Activated CD4-positive, alpha-beta T cell treated with anti-CD3 and anti-CD28 coated beads for 24 hours (primary cell): ENCODE data around the gene SYVN1.
A peak's percentile ranks its signal among the peaks of the same experiment; 100 is the strongest.
"Not testable (repeated sequence)": the region's sequence is repeated elsewhere in the genome, so short reads cannot be mapped to it uniquely, and the experiment has no call there.

Experiments used
- DNase-seq, 2 donors: peaks; one replicate each; pipeline ENCODE4 v3.0.0-alpha.2; 2020; ENCODE audit warnings: low read depth in 2 of 2

The SYVN1 gene

DNA sequence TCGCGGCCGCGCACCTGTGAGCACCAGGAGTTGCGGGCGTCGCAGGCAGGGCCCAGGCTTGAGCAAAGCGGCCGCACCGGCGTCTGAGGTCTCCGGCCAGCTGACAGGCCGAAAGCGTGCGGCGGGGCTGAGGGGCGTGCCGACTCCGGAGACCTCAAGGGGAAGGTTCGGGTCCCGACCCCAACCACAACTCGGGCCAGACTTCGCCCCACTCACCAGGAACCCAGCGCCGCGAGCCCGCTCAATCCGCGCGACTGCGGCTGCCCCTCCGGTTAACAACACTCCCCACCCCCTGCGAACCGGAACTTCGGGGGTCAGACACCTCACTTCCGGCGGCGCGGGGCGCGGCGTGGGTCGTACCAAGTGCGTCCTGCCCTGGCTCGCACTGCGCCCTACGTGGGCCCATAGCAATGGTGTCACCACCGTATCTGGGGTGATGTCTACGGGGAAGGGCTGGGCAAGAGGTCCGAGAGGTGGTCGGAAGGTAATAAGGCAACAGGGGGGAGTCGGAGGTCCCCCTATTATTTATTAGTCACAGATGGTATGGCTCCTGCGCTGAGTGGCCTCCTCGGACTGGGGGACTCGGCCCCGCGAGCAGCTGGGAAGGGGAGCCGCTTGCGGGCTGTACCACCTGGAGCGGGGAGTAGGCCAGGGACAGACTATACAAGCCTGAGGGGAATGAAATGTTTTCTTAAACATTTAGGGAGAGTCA, at the start of gene SYVN1:
Gene SYVN1, minus strand, starts transcription at position 280 of the 712 bp plus-strand sequence. CDS start 918 bp downstream, outside the sequence.
- peak; percentile 85 to 90 for DNase-seq

DNA sequence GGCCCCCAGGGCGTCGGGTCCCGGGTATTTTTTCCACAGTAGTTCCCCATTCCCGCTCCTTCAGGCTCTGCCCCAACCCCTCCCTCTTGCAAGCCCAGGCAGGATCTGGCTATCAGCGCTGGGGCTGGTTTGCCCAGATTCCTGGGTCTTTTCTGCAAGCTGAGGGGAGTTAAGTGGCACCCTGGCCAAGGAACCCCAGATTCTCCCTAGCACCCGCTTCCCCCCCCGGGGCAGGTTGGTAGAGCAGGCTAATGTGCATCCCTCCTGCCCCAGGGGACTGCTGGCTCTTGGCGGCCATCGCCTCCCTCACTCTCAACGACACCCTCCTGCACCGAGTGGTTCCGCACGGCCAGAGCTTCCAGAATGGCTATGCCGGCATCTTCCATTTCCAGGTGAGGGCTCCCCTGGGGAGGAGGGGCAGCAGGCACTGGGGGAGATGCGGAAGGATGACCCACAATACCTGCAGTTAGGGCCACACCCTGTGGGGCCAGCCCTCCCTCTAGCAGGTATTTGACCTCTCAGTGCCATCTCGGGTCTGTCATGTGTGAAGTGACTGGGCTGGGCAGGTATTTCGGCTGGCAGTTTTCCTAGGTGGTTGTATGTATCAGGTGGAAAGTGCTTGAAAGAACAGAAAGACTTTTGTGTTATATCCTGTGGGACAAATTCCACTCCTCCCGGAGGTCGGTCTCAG, 49.0 kb upstream of the SYVN1 start:
- no peak for DNase-seq

DNA sequence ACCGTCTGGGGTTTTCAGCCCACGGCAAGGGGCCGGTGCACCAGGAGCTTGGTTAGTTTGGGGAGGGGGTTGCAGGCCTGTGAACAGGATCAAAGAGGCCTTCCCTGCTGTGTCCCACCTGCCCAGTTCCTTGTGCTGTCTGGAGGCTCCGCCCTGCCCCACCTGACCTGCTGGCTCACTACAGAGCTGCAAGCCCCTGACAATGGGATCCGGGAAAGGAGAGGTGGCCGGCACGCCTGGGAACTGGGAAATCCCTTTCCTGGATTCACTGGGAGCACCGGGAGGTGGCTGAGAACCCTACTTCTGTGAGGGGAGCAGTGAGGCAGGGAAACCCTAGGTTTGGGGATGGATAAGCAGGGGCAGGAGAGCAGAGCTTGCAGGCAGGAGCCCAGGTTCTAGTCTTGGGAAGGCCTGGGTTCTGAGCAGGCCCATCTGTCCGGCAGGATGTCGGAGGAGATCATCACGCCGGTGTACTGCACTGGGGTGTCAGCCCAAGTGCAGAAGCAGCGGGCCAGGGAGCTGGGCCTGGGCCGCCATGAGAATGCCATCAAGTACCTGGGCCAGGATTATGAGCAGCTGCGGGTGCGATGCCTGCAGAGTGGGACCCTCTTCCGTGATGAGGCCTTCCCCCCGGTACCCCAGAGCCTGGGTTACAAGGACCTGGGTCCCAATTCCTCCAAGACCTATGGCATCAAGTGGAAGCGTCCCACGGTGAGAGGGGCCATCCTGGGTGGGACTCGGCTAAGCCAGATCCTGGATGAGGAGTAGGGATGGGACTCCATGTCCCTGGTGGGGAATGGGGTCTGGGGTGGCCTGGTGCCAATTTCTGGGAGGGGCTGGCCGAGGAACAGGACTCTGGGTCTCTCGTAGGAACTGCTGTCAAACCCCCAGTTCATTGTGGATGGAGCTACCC, 48.2 kb upstream of the SYVN1 start:
- no peak for DNase-seq

DNA sequence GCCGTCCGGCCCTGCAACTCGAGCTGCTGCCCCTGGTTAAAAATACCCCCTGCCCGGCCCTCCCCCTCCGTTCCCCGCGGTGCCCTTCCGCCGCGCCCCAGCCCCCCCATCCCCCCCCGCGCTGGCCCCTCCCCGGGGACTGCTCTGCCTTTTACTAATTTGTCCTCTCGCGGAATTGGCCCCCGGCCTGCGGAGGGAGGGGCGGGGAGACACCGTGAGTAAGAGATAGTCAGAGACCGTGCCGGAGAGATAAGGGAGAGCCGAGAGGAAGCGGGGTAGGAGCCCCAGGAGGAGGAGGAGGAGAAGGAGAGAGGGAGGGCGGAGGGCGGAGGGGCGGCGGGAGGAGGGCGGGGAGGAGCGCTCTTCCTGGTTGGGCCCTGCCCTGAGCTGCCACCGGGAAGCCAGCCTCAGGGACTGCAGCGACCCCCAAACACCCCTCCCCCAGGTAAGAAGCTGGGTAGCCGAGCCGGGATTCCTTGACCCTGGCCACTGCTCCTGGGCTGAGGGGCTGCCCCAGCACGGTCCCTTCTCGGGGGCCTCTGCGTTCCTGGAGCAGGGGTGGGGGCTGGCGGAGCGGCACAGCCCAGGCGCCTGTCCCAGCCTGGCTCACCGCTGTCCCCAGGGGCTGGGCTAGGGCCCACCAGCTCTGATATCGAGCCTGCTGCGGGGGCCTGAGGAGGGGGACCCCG, 47.4 kb upstream of the SYVN1 start, which contains the start of gene CAPN1:
Gene CAPN1, plus strand, starts transcription at position 360 of the 689 bp plus-strand sequence. CDS start 774 bp downstream, outside the sequence.
- peak; percentile 69 to 70 for DNase-seq

DNA sequence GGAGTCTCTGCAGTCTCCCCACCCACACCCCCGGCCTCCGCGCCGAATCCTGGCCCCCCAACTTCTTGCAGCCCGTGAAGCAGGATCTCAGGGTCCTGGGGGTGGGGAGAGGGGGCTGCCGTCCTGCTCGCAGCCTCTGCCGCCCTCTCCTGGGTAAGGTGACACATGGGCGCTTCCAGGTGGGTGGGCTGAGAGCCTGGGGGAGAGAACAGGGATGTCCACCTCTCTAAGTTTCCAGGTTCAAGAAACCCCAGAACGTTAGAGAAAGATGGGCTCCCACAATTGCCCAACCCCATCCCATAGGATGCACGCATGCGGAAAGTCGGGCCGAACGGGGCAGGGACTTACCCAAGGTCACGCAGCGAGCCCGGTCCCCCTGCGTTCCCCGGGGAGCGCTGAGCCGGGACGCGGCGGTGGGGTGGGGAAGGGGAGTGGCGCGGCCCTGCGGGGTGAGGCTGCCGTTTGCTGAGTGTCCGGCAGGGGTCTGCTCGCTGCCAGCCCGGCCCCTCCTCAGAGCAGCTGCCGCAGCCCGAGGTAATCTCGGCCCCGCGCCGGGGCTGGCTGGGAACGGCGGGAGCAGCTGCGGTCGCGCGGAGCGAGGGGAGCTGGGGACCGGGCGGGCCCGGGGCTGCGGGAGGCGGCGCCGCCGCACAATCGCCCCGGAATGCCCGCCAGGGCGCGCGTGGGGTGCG, 46.7 kb upstream of the SYVN1 start:
- peak; percentile 16 to 46 for DNase-seq

DNA sequence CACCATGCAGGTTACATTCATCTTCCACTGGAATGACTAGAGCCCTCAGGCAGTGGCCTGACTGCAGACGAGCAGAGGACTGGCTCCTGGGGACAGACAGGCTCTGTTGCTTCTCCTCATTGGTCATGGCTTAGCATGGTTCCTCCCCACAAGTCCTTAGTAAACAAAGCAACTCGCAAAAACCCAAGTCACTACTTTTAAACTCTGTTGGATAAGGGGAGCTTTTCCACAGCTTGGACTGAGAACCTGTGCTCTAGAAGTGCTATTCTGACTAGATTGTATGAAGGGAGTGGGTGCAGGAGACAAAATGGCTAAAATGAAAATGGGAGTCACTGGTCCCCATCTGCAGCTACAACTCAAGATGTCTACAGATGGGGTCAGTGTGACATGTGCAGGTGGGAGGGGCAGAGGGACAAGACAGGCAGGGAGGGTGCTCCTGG, 40.3 kb upstream of the SYVN1 start:
- DNase-seq, result not testable (repeated sequence)

DNA sequence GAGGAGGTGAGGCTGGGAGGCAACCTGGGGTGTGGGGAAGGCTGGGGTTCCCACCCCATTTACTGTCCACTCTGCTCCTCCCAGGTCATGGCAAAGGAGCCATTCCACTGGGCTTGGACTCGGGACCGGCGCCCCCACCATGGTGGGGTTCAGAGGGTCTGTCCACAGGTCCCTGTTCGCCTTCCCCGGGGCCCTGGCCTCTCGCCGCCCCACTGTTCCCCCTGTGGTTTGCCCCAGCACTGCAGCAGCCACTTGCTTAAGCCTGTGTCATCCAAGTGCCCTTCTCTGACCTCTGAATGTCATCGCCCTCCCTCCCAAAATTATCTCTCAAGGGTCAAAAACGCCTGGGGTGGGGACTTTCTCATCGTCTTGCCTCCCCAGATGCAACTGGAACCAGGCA, 38.3 kb upstream of the SYVN1 start:
- no peak for DNase-seq

DNA sequence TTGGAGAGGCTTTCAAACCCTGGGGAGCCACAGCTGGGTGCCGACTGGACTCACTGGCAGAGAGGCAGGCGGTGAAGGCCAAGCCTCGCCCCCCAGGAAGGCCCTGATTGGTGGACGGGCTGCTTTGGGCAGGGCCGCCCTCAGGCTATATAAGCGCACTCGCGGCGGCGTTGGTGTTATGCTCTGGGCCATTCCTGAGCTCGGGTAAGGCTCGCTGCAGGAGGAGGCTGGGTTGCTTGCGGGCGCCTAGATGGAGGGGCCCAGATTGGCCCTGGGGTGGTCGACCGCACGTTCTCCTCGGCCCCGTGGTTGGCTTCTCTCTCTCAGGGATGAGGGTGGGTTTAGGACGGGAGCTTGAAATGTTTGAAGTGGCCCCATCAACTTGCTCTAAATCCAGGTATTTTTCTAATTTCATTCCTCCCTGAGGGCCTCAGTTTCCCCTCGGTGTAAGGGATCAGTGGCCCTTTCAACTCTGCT, 35.8 kb upstream of the SYVN1 start, which contains the start of gene SPDYC:
Gene SPDYC, plus strand, starts transcription at position 176 of the 477 bp plus-strand sequence. CDS start 1,125 bp downstream, outside the sequence.
- DNase-seq, result no peak

DNA sequence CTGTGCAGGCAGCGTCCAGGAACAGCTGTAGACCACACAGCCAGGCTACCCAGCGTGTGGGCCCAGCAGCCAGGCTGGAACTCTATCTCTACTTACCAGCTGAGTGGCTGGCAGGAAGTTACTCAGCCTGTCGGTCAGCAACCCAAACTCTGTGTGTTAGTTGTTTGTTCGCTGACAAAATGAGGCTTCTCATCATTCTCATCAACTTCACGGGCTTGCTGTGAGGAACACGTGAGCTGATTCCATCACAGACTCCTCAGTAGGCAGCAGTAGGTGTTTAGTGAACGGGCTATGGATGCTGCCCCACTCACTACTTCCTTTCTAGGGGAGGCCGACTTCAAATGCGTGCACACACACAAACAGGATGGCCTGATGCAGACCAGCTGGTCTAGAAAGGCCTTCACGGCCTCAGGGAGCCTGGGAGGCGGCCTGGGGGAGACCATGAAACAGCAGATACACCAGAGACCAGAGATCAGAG, 34.9 kb upstream of the SYVN1 start:
- DNase-seq, result no peak

DNA sequence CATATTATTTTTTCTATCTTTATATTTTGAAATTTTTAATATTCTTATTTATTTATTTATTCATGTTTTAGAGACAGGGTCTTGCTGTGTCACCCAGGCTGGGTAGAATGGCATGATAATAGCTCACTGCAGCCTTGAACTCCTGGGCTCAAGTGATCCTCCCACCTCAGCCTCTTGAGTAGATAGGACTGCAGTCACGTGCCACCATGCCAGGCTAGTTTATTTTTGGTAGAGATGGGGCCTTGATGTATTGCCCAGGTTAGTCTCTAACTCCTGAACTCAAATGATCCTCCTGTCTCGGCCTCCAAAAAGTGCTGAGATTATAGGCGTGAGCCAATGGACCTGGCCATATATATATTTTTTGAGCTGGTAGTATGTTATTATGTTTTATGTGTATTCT, 33.3 kb upstream of the SYVN1 start:
- no peak for DNase-seq

DNA sequence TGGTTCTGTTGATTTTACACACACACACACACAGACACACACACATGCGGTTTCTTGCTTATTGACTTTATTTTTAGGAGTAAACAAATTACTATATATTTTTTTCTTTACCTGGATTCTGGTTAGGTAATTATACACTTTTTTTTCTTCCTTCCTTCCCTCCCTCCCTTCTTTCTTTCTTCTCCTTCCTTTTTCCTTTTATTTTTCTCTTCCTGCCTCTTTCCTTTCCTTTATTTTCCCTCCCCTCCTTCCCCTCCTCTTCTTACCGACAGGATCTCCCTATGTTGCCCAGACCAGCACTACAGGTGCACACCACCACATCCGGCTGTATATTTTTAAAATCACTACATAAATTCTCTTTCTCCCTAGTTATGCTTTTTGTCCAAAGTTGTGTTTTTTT, 32.6 kb upstream of the SYVN1 start:
- DNase-seq, result no peak

DNA sequence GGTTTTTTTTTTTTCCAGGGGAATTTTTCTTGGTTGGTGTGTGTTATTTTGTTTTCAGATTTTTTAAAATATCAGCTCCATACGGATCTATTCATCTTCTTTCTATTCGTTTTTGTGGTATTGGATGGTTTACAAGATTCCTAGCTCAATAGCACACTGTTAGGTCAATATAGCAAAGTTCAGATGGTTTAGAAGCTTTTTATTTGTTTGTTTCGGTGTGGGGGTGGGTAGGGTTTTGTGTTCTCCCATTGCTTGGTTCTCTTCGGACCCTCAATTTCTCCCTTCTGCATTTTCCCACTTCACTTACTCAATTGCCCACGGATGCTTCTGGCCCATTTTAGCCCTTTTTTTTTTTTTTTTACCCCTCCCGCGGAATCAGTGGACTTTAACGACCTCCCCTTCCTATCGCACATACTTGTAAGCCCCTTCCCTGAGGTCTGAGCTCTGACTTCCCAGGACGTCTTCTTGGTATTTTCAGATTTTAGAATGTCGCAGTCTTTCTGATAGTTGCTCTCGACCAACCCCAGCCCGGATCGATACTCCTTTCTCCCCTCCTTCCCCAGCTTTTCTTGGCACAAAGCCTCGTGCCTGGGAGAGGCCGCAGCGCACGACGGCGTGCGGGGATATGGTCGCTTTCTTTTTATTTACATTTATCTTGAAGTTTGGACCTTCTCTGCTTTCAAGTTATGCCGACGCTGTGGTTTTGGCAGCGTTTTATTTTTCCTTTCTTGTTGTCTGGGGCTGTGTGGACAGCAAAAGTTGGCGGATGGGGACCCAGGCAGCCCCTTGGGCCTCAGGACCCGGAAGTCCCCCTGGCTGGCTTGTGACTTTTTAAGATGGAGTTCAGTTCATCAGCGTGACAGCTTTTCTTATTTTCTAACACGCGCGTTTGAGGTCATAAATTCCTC, 31.3 kb upstream of the SYVN1 start:
- DNase-seq, result no peak

DNA sequence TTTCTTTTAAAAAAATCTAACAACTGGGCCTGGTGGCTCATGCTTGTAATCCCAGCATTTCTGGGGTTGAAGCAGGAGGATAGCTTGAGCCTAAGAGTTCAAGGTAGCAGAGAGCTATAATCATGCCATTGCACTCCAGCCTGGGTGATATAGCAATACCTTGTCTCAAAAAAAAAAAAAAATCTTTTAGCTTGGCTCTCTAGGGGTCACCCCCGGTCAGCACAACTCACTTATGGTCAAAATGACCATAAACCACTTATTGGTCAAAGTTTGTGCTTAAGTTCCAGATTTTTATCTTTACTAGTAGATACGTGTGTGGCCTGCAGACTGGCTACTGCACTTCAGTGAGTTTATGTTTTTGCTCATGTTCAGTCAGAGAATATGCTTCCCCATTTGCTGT, 29.4 kb upstream of the SYVN1 start:
- no peak for DNase-seq

DNA sequence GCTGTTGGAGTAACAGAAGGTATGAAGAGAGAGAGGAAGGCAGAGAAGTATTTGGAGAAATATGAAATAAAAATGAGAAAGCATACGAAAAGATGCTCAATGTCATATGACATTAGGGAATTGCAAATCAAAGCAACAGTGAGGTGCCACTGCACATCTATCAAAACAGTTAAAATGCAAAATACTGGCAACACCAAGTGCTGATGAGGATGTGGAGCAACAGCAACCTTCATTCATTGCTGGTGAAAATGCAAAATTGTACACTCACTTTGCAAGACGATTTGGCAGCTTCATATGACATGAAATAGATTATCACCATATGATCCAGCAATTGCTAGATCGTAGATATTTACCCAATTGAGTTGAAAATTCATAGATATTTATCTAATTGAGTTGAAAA, 26.3 kb upstream of the SYVN1 start:
- DNase-seq, result no peak

DNA sequence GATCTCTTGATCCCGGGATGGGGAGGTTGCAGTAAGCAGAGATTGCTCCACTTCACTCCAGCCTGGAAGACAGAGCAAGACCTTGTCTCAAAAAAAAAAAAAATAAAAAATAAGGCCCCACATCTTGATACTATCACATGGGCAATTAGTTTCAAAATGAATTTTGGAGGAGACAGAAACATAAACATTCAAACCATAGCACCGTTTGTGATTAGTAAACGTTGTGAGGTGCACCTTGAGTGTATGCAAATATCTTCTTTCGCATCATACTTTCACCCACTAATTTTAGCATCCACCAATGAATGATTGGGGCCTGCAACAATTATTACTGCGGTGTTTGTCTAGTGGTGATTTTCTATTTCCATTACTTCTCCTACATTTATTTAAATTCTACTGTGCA, 24.7 kb upstream of the SYVN1 start:
- no peak for DNase-seq

DNA sequence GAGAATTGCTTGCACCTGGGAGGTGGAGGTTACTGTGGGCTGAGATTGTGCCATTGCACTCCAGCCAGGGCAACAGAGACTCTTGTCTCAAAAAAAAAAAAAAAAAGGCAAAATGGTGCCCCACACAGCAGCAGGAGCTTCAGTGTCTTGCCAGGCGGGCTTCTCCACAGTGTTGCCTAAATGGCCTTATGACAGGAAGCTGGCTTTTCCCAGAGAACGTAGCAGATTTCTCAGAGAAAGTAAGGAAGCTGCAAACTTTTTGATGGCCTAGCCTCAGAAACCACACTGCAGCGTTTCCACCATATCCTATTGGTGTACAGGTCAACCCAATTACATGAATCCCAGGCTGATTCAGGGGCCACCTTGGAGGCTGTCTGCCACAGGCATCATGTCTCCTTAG, 23.0 kb upstream of the SYVN1 start:
- no peak for DNase-seq

DNA sequence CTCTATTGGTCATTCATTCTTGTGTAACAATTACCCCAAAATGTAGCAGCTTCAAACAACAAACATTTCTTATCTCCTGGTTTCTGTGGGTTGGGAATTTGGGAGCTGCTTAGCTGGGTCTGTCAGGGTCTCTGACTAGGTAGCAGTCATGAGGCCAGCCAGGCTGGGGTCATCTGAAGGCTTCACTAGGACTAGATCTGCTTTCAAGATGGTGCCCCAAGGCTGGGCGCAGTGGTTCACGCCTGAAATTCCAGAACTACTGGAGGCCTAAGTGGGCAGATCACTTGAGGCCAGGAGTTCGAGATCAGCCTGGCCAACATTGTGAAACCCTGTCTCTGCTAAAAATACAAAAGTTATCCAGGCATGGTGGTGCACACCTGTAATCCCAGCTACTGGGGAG, 22.6 kb upstream of the SYVN1 start:
- no peak for DNase-seq

DNA sequence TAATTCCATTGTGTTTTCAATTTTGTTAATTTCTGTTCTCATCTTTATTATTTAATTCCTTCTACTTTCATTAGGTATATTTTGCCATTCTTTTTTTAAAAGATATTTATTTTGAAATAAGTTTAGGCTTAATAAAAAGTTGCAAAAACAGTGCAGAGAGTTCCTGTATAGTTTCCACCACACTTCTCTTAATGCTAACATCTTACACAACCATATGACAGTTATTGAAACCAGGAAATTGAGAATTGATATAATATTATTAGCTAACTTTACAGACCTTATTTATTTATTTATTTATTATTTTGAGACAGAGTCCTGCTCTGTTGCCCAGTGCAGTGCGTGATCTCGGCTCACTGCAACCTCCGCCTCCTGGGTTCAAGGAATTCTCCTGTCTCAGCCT, 21.9 kb upstream of the SYVN1 start:
- DNase-seq, result no peak

DNA sequence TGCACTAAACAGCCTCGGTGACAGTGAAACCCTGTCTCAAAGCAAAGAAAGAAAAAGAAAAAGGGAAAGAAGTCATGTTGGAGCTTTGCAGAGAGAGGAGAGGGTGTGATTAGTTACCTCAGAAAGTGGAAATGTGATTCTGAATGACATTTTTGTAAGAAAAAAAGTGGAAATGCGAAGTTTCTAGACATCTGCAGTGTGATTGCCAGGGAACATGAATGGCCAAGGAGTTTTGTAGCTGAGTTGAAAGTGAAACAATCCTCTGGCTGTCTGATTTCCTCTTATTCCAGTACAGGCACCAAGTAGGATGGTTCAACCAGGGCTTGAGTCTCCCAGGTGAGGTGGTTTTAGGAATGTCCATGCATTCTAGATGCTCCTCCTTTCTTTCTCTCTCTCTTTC, 17.8 kb upstream of the SYVN1 start:
- DNase-seq, result no peak
